ENCODE data around the gene ENO2.

Gene ENO2

GRCh38 chr12:6970096-6970527, 55.7 kb downstream of the ENO2 start:
- TF ChIP-seq CTCF (conservative IDR thresholded peaks at IDR 0.05; ENCODE audit: low read length) (no peak), EZH2phosphoT487 (IDR thresholded peaks at IDR 0.05; ENCODE audit: borderline replicate concordance) (no peak)
- Histone ChIP-seq H3K9ac (ENCODE audit: low read depth, low read length, poor library complexity, severe bottlenecking) (peak overlapping the region; percentile 96), H3K4me3 (ENCODE audit: low read length, poor library complexity, severe bottlenecking) (peak overlapping the region; percentile 89), H3K4me2 (ENCODE audit: low read depth, low read length, poor library complexity, severe bottlenecking) (peak overlapping the region; percentile 99), H3F3A (ENCODE audit: low read depth) (peaks cover 9% of the 10 kb centered on the region), H3K9me2 (replicated peaks; ENCODE audit: low read depth, low read length) (no peaks in the 10 kb centered on the region), H3K4me1 (ENCODE audit: insufficient read depth, low read length, poor library complexity, severe bottlenecking) (peaks cover 28% of the 10 kb centered on the region), H2AFZ (ENCODE audit: low read length) (0 out of 2 replicates have a peak overlapping the region, but pooled peaks have one; percentile 44), H3K36me3 (ENCODE audit: insufficient read depth, low read length) (peaks cover 37% of the 10 kb centered on the region; the same call in 1 of the 2 replicates), H3K79me2 (ENCODE audit: insufficient read depth, low read length) (peaks cover 62% of the 10 kb centered on the region), H3K9me3 (ENCODE audit: insufficient read depth, low read depth, low read length) (no peaks in the 10 kb centered on the region), H3K27me3 (ENCODE audit: insufficient read depth, low read length, poor library complexity, severe bottlenecking) (no peaks in the 10 kb centered on the region), H4K20me1 (ENCODE audit: insufficient read depth, low read length, poor library complexity, severe bottlenecking) (peaks cover 17% of the 10 kb centered on the region)
